Tibial artery (tissue), 4 donors: ENCODE results near the gene TTBK2.

Experiments used
- DNase-seq, 2 donors: peaks; one replicate each; pipeline ENCODE4 v3.0.0-alpha.2; 2019
- H3K27ac ChIP-seq, 2 donors: fragments of 200-600 bp; sonication (generic) in 1 of 2; 1 replicate in 1 of 2; 2 replicates in 1 of 2; pipeline ENCODE4 v1.5.1; 2018 to 2019; ENCODE audit warnings: mild to moderate bottlenecking in 1 of 2
- H3K27me3 ChIP-seq, 2 donors: fragments of 200-600 bp; sonication (generic) in 1 of 2; one replicate each; pipeline versions ENCODE4 v1.5.1 to v1.6.0; 2016 to 2019
- H3K36me3 ChIP-seq, 3 donors: fragments of 200-600 bp; sonication (generic) in 2 of 3; one replicate each; pipeline ENCODE4 v1.5.1; 2016 to 2019; ENCODE audit warnings: mild to moderate bottlenecking in 2 of 3
- H3K4me1 ChIP-seq, 4 donors: fragments of 200-600 bp; sonication (generic) in 2 of 4; 1 replicate in 3 of 4; 2 replicates in 1 of 4; pipeline ENCODE4 v1.5.1; 2016 to 2019
- H3K4me3 ChIP-seq, 2 donors: fragments of 200-600 bp; sonication (generic) in 1 of 2; 1 replicate in 1 of 2; 2 replicates in 1 of 2; pipeline ENCODE4 v1.5.1; 2018 to 2019; ENCODE audit warnings: mild to moderate bottlenecking in 2 of 2
- H3K9me3 ChIP-seq, 3 donors: fragments of 200-600 bp; sonication (generic) in 1 of 3; one replicate each; pipeline ENCODE4 v1.5.1; 2016 to 2019
- intact Hi-C: fragments of 100-400 bp; cut with DNase I; formaldehyde crosslinking; loops from one replicate; pipeline ENCODE4 v1.15.0; 2023; ENCODE audit warnings: low total_unique reads
- TF ChIP-seq, protein P1 (sequence below), 2 experiments: fragments of 200-600 bp in 1 of 2; fragments of 450-650 bp in 1 of 2; IDR thresholded peaks; one replicate each; pipeline ENCODE4 v1.5.1; 2017 to 2019; ENCODE audit warnings: antibody characterized with exemption in 2 of 2, mild to moderate bottlenecking in 1 of 2, moderate library complexity in 1 of 2

The TTBK2 gene

GRCh38 chr15:42800731-42801474, 119.7 kb downstream of the TTBK2 start:
- no peak for DNase-seq
- Histone ChIP-seq H3K4me3 (no peak overlapping the region), H3K27ac (no peak overlapping the region), H3K9me3 (no peaks in the 10 kb centered on the region), H3K36me3 (peaks cover 11 to 44% (median 28%) of the 10 kb centered on the region in 3 donors), H3K4me1 (no peaks in the 10 kb centered on the region), H3K27me3 (no peaks in the 10 kb centered on the region)
- intact Hi-C loops: no loop called here
- TF ChIP-seq, protein P1, sequence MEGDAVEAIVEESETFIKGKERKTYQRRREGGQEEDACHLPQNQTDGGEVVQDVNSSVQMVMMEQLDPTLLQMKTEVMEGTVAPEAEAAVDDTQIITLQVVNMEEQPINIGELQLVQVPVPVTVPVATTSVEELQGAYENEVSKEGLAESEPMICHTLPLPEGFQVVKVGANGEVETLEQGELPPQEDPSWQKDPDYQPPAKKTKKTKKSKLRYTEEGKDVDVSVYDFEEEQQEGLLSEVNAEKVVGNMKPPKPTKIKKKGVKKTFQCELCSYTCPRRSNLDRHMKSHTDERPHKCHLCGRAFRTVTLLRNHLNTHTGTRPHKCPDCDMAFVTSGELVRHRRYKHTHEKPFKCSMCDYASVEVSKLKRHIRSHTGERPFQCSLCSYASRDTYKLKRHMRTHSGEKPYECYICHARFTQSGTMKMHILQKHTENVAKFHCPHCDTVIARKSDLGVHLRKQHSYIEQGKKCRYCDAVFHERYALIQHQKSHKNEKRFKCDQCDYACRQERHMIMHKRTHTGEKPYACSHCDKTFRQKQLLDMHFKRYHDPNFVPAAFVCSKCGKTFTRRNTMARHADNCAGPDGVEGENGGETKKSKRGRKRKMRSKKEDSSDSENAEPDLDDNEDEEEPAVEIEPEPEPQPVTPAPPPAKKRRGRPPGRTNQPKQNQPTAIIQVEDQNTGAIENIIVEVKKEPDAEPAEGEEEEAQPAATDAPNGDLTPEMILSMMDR (IDR thresholded peaks at IDR 0.05): no peak

DNA sequence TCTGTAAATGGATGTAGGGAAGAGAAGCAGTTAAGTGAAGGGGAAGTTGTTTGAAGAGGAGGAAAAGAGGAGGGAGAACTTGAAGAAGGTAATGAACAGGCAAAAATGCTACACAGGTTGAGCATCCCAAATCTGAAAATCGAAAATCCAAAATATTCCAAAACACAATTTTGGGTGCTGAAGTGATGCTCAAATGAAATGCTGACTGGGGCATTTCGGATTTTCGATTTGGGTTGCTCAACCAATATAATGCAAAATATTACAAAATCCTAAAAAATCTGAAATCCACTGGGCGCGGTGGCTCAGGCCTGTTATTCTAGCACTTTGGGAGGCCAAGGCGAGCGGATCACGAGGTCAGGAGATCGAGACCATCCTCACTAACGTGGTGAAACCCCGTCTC, 121.8 kb downstream of the TTBK2 start:
- no peak overlapping the region for H3K4me3 ChIP-seq
- H3K9me3 ChIP-seq: no peaks in the 10 kb centered on the region
- no peaks in the 10 kb centered on the region for H3K27me3 ChIP-seq
- intact Hi-C loops: no loop called here
- peaks cover 15 to 38% (median 28%) of the 10 kb centered on the region in 3 donors for H3K36me3 ChIP-seq
- H3K27ac ChIP-seq: no peak overlapping the region
- DNase-seq: no peak
- TF ChIP-seq, protein P1 (IDR thresholded peaks at IDR 0.05): no peak
- H3K4me1 ChIP-seq: no peaks in the 10 kb centered on the region

- no peaks in the 10 kb centered on the region for H3K4me1 ChIP-seq
- no peaks in the 10 kb centered on the region for H3K9me3 ChIP-seq
- no peak overlapping the region for H3K4me3 ChIP-seq
- H3K27me3 ChIP-seq: no peaks in the 10 kb centered on the region
- H3K36me3 ChIP-seq: peaks cover 15 to 22% (median 22%) of the 10 kb centered on the region in 3 donors
- H3K27ac ChIP-seq: no peak overlapping the region
- TF ChIP-seq, protein P1 (IDR thresholded peaks at IDR 0.05): no peak
- no peak for DNase-seq
- intact Hi-C loops: loop anchor here (2.0 kb wide), 1 partner anchor 130 kb away; no protein-coding TSS in a partner anchor
Observed at GRCh38 chr15:42796955-42797782, 123.4 kb downstream of the TTBK2 start.

GRCh38 chr15:42788725-42789124, 131.9 kb downstream of the TTBK2 start:
- peaks cover 6 to 15% (median 8%) of the 10 kb centered on the region in 3 donors for H3K36me3 ChIP-seq
- H3K9me3 ChIP-seq: no peaks in the 10 kb centered on the region
- H3K27me3 ChIP-seq: no peaks in the 10 kb centered on the region
- TF ChIP-seq, protein P1 (IDR thresholded peaks at IDR 0.05): no peak
- no peaks in the 10 kb centered on the region for H3K4me1 ChIP-seq
- intact Hi-C loops: no loop called here
- no peak for DNase-seq
- no peak overlapping the region for H3K27ac ChIP-seq
- H3K4me3 ChIP-seq: no peak overlapping the region

- H3K4me1 ChIP-seq: no peaks in the 10 kb centered on the region
- intact Hi-C loops: no loop called here
- no peak overlapping the region for H3K27ac ChIP-seq
- DNase-seq: no peak
- no peaks in the 10 kb centered on the region for H3K27me3 ChIP-seq
- no peak overlapping the region for H3K4me3 ChIP-seq
- peaks cover 15 to 30% (median 23%) of the 10 kb centered on the region in 3 donors for H3K36me3 ChIP-seq
- TF ChIP-seq, protein P1 (IDR thresholded peaks at IDR 0.05): no peak
- H3K9me3 ChIP-seq: no peaks in the 10 kb centered on the region
Observed at GRCh38 chr15:42786978-42787377, 133.6 kb downstream of the TTBK2 start.
